ENCODE data around the gene GPC3. TPM values are rescaled to one million over a fixed set of nuclear protein-coding genes. Genes with fewer than 3 reads are reported as not detected.

The GPC3 gene
- total RNA-seq, 4 donors from 2014 or later: 0.82 to 4.9 (median 1.8) TPM

GRCh38 chrX:134013524-134013923 is 28.1 kb upstream of the GPC3 start:
- intact Hi-C loops (cut with DNase I; ENCODE audit: low total_unique reads): no loop called here
- TF ChIP-seq POLR2AphosphoS5 (IDR thresholded peaks at IDR 0.05): no peak
- TF ChIP-seq CTCF (IDR thresholded peaks at IDR 0.05): no peak
- no peak for TF ChIP-seq POLR2A (IDR thresholded peaks at IDR 0.05)
- no peak for TF ChIP-seq EP300 (IDR thresholded peaks at IDR 0.05; ENCODE audit: low read depth)
- no peaks in the 10 kb centered on the region for H3K4me1 ChIP-seq
- H3K36me3 ChIP-seq: no peaks in the 10 kb centered on the region
- no peaks in the 10 kb centered on the region for H3K9me3 ChIP-seq
- 80 to 100% methylated on average over 1 to 4 of the region's 4 CpGs for WGBS, 2 donors (ENCODE audit: low coverage in 1 of 2)
- H3K27me3 ChIP-seq: no peaks in the 10 kb centered on the region
- H3K27ac ChIP-seq: no peak overlapping the region
- DNase-seq: no peak
- no peak overlapping the region for H3K4me3 ChIP-seq
- in situ Hi-C loops (cut with MboI; ENCODE audit: low pct_ligation_motif_present in 1 of 4, low pct_unique_long_range_greater_than_20kb in 1 of 4, low sequenced_read_pairs in 3 of 4): no loop called here

DNA sequence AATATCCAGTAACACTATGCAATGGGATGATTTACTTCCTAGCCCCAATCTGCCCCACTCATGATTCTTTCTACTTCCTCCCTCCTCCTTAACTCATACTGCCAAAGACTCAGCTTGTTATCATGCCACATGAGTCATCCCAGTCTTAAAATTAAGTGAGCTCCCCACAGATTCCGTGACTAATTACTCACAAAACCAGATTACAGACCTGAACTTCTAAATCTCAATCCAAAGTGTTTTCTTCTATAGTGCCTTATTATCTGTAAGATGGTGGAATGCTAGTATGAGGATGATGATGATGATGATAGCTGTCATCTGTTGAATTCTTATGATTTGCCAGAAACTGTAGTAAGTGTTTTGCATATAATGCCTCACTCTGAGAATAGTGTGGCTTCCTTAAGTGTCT is 27.7 kb upstream of the GPC3 start:
- Histone ChIP-seq H3K36me3 (no peaks in the 10 kb centered on the region), H3K27me3 (no peaks in the 10 kb centered on the region), H3K4me3 (no peak overlapping the region), H3K27ac (no peak overlapping the region), H3K4me1 (no peaks in the 10 kb centered on the region), H3K9me3 (no peaks in the 10 kb centered on the region)
- WGBS, 2 donors (ENCODE audit: low coverage in 1 of 2): 45% methylated on average over 1 of the region's 1 CpG; no CpG with 5 or more reads in 1 of the 2 donors
- in situ Hi-C loops (cut with MboI; ENCODE audit: low pct_ligation_motif_present in 1 of 4, low pct_unique_long_range_greater_than_20kb in 1 of 4, low sequenced_read_pairs in 3 of 4): no loop called here
- TF ChIP-seq CTCF (IDR thresholded peaks at IDR 0.05): no peak
- TF ChIP-seq POLR2A (IDR thresholded peaks at IDR 0.05): no peak
- no peak for TF ChIP-seq POLR2AphosphoS5 (IDR thresholded peaks at IDR 0.05)
- no peak for TF ChIP-seq EP300 (IDR thresholded peaks at IDR 0.05; ENCODE audit: low read depth)
- intact Hi-C loops (cut with DNase I; ENCODE audit: low total_unique reads): no loop called here
- DNase-seq: no peak

GRCh38 chrX:134010690-134011089 is 25.3 kb upstream of the GPC3 start:
- intact Hi-C loops (cut with DNase I; ENCODE audit: low total_unique reads): no loop called here
- no peak for TF ChIP-seq POLR2AphosphoS5 (IDR thresholded peaks at IDR 0.05)
- TF ChIP-seq EP300 (IDR thresholded peaks at IDR 0.05; ENCODE audit: low read depth): no peak
- no peak for TF ChIP-seq POLR2A (IDR thresholded peaks at IDR 0.05)
- TF ChIP-seq CTCF (IDR thresholded peaks at IDR 0.05): no peak
- WGBS, 2 donors (ENCODE audit: low coverage in 1 of 2): 44% methylated on average over 1 of the region's 1 CpG; no CpG with 5 or more reads in 1 of the 2 donors
- Histone ChIP-seq H3K27ac (no peak overlapping the region), H3K9me3 (no peaks in the 10 kb centered on the region), H3K4me1 (no peaks in the 10 kb centered on the region), H3K4me3 (no peak overlapping the region), H3K27me3 (no peaks in the 10 kb centered on the region), H3K36me3 (no peaks in the 10 kb centered on the region)
- DNase-seq: no peak
- in situ Hi-C loops (cut with MboI; ENCODE audit: low pct_ligation_motif_present in 1 of 4, low pct_unique_long_range_greater_than_20kb in 1 of 4, low sequenced_read_pairs in 3 of 4): no loop called here

GRCh38 chrX:134007716-134008115 is 22.3 kb upstream of the GPC3 start:
- H3K9me3 ChIP-seq: no peaks in the 10 kb centered on the region
- no peaks in the 10 kb centered on the region for H3K36me3 ChIP-seq
- no peak for DNase-seq
- H3K27ac ChIP-seq: no peak overlapping the region
- H3K4me1 ChIP-seq: no peaks in the 10 kb centered on the region
- in situ Hi-C loops (cut with MboI; ENCODE audit: low pct_ligation_motif_present in 1 of 4, low pct_unique_long_range_greater_than_20kb in 1 of 4, low sequenced_read_pairs in 3 of 4): no loop called here
- H3K27me3 ChIP-seq: no peaks in the 10 kb centered on the region
- 83% methylated on average over 1 of the region's 1 CpG; no CpG with 5 or more reads in 1 of the 2 donors for WGBS, 2 donors (ENCODE audit: low coverage in 1 of 2)
- intact Hi-C loops (cut with DNase I; ENCODE audit: low total_unique reads): no loop called here
- H3K4me3 ChIP-seq: no peak overlapping the region
- no peak for TF ChIP-seq POLR2AphosphoS5 (IDR thresholded peaks at IDR 0.05)

DNA sequence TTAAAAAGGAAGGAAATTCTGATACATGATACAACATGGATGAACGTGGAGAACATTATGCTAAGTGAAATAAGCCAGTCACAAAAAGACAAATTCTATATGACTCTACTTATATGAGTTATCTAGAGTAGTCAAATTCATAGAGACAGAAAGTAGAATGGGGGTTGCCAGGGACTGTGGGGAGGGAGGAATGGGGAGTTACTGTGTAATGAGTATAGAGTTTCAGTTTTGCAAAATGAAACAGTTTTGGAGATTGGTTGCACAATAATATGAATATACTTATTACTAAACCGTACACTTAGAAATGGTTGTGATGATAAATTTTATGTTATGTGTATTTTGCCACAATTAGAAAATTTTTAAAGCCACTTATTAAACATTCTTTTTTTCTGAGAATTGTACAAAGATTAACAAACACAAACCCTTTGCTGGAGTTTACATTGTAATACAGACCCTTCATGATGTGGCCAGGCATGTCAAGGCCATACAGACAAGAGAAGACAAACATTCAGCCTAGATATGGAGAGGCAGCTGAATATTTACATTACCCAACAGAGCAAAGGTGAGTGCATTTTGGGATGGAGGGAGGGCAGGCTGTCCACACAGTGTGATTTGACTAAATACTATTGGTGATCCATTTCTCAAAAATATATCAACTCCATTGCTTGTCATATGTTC is 21.2 kb upstream of the GPC3 start:
- TF ChIP-seq EP300 (IDR thresholded peaks at IDR 0.05; ENCODE audit: low read depth) (no peak), CTCF (IDR thresholded peaks at IDR 0.05) (no peak), POLR2AphosphoS5 (IDR thresholded peaks at IDR 0.05) (no peak), POLR2A (IDR thresholded peaks at IDR 0.05) (no peak)
- DNase-seq: no peak
- WGBS, 2 donors (ENCODE audit: low coverage in 1 of 2): 60 to 69% methylated on average over 1 to 2 of the region's 2 CpGs
- Histone ChIP-seq H3K36me3 (no peaks in the 10 kb centered on the region), H3K9me3 (no peaks in the 10 kb centered on the region), H3K4me1 (no peaks in the 10 kb centered on the region), H3K4me3 (no peak overlapping the region), H3K27ac (no peak overlapping the region), H3K27me3 (no peaks in the 10 kb centered on the region)
- in situ Hi-C loops (cut with MboI; ENCODE audit: low pct_ligation_motif_present in 1 of 4, low pct_unique_long_range_greater_than_20kb in 1 of 4, low sequenced_read_pairs in 3 of 4): no loop called here
- intact Hi-C loops (cut with DNase I; ENCODE audit: low total_unique reads): no loop called here
